AG09319 (cell line): ENCODE measurements around the gene MRPL51.
"Not testable (repeated sequence)": the region's sequence is repeated elsewhere in the genome, so short reads cannot be mapped to it uniquely, and the experiment has no call there.

ENCODE experiments used
- DNase-seq: peaks from one replicate; pipeline ENCODE4 v3.0.0-alpha.2; 2010; ENCODE audit warnings: low read depth; ENCODE audit errors: extremely low read depth
- CTCF ChIP-seq: IDR thresholded peaks from 2 replicates; pipeline ENCODE4 v1.5.1; 2011; ENCODE audit warnings: low read depth, mild to moderate bottlenecking, inconsistent platforms, low read length, moderate library complexity

The MRPL51 gene

GRCh38 chr12:6522193-6522592 is 29.1 kb upstream of the MRPL51 start:
- no peak for TF ChIP-seq CTCF
- DNase-seq: no peak

DNA sequence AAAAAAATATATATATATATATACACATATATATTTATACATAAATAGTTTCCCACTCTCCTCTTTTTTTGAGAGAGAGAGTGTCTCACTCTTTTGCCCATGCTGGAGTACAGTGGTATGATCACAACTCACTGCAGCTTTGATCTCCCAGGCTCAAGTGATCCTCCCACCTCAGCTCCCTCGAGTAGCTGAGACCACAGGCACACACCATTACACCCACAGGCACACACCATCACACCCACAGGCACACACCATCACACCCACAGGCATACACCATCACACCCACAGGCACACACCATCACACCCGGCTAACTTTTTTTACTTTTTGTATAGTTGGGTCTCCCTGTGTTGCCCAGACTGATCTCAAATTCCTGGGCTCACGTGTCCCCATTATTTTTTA is 27.1 kb upstream of the MRPL51 start:
- no peak for DNase-seq
- TF ChIP-seq CTCF: no peak

- TF ChIP-seq CTCF: no peak
- no peak for DNase-seq
These were observed 15.0 kb upstream of the MRPL51 start for GRCh38 chr12:6508087-6508486.

GRCh38 chr12:6507102-6507998 is 14.3 kb upstream of the MRPL51 start:
- TF ChIP-seq CTCF: no peak
- DNase-seq: no peak

GRCh38 chr12:6500466-6500865 is 7.4 kb upstream of the MRPL51 start:
- no peak for TF ChIP-seq CTCF
- no peak for DNase-seq

DNA sequence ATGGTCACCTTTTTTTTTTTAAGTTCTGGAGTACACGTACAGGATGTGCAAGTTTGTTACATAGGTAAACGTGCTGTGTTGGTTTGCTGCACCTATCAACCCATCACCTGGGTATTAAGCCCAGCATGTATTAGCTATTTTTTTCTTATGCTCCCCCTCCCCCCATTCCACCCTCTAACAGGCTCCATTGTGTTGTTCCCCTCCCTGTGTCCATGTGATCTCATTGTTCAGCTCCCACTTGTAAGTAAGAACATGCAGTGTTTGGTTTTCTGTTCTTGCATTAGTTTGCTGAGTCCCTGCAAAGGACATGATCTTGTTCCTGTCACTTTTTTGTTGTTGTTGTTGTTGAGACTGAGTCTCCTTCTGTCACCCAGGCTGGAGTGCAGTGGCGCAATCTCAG is 4.2 kb upstream of the MRPL51 start:
- DNase-seq: not testable (repeated sequence)

DNA sequence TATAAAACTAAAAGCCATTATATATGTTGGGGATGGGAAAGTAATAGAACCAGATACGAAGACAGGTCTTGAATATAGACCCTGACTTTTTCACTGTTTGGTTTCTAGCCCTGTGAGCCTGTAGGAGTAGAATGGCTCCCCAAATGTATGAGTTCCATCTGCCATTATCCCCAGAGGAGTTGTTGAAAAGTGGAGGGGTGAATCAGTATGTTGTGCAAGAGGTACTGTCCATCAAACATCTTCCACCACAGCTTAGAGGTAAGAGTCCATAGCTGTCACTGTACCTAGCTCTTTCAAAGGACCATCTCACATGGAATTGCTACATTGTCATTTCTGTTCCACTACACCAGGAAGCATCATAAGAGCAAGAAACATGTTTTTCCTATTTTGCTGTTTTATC is 1.9 kb upstream of the MRPL51 start:
- no peak for TF ChIP-seq CTCF
- no peak for DNase-seq

GRCh38 chr12:6494258-6494743 is 1.2 kb upstream of the MRPL51 start:
- no peak for DNase-seq

More at GRCh38 chr12:6494258-6494743, 1.2 kb upstream of the MRPL51 start:
- no peak for TF ChIP-seq CTCF
